Activated CD8-positive, alpha-beta memory T cell treated with anti-CD3 and anti-CD28 coated beads for 1 hour (primary cell): ENCODE measurements around the gene NINJ1.

Source experiments
- DNase-seq, 2 donors: peaks; one replicate each; pipeline ENCODE4 v3.0.0-alpha.2; 2020; ENCODE audit warnings: low read depth in 1 of 2; ENCODE audit errors: extremely low read depth in 1 of 2

Gene NINJ1, protein sequence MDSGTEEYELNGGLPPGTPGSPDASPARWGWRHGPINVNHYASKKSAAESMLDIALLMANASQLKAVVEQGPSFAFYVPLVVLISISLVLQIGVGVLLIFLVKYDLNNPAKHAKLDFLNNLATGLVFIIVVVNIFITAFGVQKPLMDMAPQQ

DNA sequence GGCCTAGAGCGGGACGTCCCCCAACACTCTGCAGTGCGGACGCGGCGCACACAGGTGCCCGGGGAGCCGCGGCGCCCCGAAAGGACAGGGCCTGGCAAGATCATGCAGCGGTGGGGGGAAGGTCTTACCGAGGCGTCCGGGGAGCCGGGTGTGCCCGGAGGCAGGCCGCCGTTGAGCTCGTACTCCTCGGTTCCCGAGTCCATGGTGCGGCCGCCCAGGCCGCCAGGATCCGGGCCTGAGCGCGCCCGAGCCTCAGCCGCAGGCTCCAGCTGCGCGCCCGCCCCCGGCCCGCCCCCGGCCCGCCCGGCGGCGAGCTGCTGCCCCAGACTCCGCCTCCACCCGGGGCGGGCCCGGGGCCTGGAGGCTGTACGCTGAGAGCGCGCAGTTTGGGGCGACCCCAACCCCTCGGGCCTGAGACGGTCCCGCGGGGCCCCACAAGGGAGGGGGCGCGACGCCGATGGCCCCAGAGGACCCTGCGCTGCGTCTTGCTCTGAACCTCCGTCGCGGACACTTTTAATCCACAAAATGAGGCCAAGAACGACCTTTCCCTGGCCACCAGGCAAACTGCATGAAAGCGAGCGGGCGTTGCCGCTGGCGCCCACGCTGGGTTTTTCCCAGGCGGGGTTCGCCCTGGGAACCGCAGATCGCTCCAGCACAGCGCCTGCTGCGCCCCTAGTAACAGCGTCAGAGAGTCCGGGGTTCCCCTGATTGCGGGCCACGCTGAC lies at the start of gene NINJ1:
NINJ1 (minus strand) TSS at position 237 of the 725 bp plus-strand sequence; CDS start at position 203, 34 bp downstream.
- DNase-seq = peak; percentile 63 to 64

DNA sequence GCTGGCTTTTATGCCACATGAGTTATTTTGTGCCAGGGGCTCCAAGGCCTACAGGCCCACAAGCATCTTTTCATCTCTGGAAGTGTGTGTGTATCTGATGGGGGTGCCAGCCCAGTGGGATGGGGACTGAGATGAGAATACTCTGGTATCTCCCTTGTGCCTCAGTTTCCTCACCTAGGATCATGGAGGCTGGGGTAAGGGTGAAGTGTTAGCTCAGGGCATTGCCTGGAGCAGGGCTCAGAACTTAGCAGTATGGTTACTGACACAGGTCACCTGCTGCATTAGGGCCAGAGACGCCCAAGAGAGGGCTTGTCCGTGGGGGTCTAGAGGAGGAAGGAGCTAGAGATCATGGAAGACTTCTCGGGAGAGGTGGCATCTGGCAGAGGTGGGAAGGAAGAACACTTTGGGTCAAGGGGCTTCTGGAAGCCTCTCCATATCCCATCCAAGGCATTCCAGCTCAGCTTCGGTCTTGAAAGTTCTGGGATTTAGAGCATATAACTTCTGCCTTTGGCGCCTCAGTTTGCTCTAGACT lies 49.1 kb upstream of the NINJ1 start:
- DNase-seq = no peak

DNA sequence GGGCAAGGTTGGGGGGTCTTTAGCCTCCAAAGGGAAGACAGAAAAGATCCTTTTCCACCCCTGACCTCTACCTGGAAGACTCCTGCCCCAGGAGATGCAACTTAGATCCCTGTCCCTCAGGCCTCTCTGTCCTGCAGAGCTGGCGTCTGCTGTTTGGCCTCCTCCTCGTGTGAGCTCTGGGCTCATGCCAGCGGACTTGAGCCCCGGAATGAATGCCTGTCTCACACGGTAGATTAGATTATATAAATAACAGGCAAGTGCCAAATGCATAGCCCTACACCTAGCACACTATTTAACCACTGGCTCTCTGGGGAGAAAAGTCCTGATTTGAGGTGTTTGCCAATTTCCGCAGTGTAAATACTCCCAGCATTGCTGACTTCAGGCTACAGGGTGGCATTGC lies 48.5 kb upstream of the NINJ1 start:
- no peak for DNase-seq

DNA sequence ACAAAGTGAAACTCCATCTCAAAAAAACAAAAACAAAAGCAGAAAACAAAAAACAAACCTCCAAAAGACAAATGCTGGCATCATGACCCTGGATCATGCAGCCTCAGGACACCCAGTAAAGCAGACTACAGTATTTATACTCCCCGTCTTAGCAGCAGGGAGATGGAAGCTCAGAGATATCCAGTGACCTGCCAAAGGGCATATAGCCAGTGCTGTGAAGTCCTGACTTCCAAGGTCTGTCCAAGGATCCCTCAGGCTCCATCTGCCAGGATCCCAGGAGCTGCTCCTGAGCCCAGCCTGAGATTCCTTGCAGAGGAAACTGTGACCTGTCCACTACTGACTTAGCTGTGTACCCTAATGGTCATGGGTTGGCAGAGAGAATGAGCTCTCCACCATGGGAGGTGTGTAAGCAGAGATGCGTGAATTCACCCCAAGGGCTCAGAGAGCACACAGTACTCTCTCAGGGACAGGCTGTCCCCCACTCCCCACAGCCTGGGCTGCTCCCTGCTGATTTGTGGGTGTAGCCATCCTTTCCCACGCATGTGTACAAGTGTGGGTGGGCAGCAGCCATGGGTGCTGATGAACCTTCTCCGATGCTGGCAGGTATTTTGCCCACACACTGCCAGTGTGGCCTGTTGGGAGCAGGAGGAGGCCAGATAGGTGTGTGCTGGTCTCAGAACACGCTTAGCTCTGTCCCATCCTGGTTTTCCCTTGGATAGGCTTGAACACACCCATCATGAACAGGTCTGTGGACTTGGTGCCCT lies 47.8 kb upstream of the NINJ1 start:
- no peak for DNase-seq

DNA sequence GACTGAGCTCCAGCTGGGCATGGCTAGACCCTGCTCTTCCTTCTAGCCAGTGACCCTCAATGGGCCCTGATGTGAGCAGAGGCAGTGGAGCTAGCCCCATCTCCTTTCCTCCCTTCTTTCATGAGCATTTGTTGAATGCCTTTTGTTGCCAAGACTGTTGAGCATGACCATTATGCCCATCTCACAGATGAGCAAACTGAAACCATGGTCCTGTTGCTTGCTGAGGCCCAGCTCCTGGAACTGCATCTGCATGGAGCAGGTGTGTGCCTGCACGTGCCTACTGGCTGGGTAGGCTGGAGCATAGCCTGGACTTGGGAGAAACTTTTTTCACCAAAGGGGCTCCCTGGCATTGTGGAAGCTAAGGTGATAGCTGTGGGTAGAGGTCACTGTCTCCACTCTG lies 46.9 kb upstream of the NINJ1 start:
- no peak for DNase-seq

DNA sequence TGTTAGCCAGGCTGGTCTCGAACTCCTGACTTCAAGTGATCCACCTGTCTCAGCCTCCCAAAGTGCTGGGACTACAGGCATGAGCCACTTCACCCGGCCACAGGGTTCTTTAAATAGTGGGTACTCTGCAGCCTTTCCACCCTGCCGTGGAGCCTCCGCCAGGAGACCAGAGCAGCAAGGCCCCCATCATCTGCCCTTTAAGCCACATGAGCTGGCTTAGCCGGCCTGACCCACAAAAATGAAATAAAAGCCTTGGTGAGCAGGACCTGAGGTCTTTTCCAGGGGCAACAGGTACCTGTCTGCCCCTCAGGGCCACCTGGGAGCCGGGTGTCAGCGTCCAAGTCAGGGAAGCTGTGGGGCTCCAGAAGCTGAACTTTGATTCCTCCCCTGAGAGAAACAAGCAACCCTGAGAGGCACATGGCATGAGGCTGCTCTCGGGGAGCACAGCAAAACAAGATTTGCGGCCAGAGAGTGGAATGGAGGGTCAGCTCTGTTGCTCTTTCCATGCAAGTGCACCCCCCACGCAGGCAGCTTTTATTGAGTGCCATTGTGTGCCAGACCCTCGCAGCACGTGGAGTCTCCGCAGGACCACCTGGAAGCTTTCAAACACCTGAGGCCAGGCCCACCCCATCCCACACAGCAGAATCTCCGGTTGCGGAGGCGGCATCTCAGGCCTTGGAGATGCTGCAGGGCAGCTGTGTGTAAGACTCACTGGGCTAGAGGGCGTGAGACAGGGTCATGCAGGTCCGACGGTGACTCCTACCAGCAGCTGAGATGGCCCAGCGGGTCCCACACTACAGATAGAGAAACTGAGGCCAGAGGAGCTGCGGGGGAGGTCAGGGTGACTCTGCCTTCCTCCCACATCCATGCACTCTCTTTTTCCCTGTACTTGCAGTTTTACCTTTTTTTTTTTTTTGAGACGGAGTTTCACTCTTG lies 45.1 kb upstream of the NINJ1 start:
- no peak for DNase-seq

DNA sequence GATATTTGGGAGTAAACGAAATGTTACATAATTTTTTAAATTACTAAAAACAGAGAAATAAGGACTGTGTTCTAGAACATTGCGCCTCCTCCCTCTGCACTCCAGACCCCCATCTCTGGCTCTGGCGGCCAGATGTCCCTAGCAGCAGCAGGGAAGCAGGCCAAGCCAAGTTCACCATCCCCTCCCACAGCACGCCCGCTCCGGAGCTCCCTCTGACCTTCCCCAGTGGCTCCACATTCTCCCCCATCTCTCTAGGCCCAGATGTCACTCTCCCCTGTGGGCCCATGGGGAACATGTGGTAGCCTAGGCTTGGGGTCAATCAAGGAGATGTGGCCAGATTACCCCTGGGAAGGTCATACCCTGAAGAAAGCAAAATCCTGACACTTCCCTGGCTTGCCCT lies 43.6 kb upstream of the NINJ1 start:
- DNase-seq = no peak

DNA sequence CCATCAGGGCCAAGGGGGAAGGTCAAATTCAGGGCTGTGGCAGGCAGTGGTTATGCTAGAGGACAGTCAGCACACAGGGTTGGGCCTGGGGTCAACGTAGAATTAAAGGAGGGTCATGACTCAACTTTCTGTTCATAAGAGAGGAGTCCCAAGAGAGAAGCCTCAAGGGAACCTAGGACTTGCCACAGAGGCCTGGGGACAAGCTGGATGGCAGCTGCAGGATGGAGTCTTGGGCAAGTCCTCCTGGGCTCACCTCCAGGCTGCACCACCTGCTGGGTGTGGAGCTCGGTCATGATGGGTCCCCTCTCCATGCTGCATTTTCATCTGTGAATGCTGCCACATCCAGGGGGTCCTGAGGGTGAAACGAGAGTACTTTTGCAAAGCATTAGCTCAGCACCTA lies 40.9 kb upstream of the NINJ1 start:
- DNase-seq = no peak

DNA sequence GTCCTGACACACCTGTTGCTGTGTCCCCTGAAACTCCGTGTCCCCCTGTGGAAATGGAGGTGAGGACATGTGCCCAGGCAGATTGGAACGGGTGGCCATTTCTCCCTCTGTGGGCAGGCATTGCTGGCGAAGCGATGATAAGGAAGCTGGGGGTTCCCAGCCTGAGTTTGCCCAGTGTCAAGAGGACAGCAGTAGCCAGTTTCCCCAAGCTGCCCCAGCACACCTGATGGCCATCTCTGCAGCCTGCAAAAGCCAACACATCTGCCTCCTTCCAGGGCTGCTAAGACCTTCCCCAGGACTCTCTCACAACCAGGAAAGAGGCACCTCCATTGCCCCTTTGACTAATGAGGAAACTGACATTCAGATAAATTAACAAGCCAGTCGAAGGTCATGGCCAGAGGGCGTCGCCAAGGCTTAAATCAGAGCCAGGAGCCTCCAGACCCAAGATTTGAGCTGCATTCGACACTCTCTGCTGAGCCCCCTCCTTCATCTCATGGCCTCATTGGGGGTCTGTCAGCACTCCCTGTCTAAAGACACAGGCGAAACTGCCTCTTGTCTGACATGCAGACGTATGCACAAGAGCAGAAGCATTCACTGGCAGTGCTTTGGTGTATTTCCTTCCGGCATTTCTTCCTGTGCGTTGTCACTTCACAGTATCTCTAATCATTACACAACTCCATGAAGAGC lies 39.5 kb upstream of the NINJ1 start:
- no peak for DNase-seq

DNA sequence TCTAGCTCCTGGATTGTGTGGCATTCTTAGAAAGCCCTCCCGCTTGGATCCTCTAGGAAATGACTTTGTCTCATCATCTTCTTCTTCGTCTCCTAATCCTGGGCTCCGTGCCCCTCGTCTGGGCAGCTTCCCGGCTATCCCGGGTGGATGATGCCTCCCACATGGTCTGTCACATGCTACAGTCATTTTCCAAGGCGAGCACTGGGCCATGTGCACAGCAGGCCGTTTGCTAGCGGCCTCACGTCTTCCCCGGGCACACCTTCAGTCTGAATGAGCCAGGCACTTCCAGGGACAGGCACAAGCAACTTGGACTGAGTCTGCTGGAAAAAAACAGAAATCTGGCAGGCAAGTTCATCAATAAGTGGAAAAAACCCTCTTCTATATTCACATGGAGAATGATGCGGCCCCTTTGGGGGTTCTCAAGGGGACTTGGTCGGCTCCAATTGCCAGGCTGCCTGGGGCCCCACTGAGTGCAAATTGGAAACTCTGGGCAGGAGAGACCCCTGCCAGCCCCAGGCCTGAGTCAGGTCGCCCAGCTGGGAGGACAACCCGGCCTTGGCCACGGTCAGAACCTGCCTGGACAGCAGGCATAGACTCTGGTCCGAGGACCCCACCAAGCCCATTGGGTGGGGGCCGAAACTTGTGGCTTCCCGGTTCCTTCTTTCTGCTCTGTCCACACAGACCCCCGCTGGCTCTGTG lies 38.8 kb upstream of the NINJ1 start:
- no peak for DNase-seq

DNA sequence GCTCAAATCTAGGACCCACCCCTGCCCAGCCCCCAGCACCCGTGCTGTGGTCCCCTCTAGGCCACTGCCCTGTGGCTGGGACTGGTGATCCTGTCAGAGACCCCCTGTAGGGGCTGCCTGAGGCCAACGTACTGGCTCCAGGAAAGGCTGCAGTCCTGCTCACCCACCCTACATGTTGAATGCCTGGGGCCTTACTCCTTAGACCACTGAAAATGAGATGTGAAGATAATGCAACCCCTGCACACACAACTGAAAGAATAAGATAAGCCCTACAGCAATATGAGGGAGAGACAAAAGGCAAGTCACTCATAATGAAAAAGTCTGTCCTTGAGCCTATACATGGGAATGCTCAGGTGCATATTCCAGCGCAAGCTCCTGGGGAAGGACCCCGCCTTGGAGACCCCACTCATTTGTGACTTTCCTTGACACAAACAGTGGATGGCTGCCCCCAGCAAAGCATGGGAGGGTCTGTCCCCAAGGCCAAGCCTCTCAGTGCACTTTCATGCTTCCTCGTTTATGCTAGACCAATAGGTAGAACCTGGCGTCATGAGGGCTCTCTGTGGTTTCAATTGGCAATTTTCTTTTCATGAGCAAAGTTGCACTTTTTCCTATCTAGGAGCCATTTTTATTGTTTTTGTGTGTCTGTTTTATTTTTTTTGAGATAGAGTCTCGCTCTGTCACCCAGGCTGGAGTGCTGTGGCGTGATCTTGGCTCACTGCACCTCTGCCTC lies 37.4 kb upstream of the NINJ1 start:
- no peak for DNase-seq

DNA sequence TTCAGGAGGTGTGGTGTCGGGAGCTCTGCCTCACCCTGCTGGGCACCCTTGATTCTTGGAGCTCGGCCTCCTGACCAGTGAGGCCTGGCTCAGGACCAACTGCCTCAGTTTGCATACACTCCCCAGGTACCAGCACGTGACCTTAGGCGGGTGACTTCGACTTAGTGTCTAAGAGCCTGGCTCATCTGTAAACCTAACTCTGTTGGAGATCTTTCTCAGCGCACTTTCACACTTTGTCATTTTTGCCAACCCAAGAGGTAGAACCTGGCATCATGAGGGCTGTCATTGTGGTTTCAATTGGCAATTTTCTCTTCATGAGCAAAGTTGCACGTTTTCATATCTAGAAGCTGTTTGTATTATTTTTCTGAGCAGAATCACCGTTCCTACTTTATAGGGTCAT lies 36.5 kb upstream of the NINJ1 start:
- DNase-seq = no peak

DNA sequence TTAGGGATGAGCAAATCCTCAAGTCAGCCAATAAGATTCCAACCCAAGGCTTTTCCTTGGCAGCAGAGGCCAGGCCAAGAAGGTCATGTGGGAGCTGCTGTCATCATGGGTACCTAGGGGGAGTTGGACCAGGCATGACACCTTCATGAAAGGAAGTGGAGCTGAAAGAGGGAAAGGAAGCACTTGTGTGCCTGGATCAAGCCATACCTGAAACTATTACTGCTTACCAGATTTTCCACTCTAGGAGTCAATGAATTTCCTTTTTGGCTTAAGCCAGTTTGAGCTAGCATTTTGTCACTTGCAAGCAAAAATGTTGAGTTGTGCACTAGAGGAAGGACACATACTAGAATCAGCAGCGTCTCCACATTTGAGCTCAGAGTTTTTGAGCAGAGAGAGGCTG lies 35.4 kb upstream of the NINJ1 start:
- DNase-seq = no peak

DNA sequence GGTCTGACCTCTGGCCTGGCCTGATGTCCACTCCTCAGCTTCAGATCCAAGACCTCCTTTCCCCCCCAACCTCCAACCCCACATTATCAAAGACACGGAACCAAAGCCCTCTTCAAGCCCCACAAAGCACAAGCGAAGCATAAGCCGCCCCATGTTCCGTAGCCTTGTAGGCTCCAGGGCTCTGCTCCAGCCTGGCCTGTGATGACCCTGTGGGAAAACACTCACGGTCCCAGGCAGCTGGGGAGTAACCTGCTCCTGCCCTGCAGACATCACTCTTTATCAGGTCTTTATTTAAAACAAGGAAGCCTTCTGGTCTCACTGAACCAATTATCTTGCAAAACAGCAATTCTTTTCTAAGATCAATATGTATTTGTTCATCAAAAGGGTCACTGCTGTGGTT lies 34.5 kb upstream of the NINJ1 start:
- no peak for DNase-seq

DNA sequence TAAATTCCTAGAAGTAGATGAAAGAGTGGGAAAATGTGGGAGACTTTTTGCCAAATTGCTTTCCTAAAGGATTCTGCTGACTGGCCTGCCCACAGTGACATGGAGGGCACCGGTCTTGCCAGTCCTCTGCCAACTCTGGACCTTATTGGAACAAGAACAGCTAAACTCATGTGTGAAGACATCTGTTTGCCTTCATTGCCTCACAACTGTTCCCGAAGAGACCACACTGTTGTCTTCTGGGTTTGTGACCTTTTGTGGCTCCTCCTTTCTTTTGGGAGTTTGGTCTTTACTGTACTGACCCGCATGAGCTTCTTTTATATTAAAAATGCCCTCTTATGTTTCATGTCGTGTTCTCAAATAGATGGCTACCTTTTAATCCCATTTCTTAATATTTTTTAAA lies 33.8 kb upstream of the NINJ1 start:
- DNase-seq = no peak

DNA sequence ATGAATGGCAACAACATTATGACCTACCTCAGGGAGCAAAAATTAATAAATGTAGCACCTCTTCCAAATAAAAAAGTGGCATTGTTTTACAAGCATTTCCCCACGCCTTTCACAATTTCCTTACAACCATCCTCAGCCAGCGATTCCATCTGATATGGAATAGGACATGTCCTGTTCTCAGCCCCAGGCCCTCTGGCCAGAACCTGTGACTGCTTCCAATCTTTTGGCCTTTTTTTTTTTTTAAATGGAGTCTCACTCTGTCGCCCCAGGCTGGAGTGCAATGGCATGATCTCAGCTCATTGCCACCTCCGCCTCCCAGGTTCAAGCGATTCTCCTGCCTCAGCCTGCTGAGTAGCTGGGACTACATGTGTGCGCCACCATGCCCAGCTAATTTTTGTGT lies 33.1 kb upstream of the NINJ1 start:
- no peak for DNase-seq

DNA sequence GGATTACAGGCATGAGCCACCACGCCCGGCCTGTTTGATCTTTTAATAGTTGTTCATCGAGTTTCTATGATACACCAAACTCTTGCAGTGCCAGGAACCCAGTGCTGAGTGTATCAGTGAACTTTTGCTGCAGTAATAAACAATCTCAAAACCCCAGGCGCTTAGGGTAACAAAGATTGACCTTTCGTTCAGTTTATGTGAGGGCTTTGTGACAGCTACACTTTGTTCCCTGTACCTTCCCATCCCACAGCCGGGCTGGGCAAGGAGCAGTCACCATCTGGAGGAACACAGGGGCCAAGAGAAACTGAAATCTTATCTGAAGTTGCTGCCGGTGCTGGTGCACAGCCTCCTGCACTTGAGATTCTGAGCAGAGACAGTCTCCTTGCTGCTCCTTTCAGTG lies 32.6 kb upstream of the NINJ1 start:
- no peak for DNase-seq

DNA sequence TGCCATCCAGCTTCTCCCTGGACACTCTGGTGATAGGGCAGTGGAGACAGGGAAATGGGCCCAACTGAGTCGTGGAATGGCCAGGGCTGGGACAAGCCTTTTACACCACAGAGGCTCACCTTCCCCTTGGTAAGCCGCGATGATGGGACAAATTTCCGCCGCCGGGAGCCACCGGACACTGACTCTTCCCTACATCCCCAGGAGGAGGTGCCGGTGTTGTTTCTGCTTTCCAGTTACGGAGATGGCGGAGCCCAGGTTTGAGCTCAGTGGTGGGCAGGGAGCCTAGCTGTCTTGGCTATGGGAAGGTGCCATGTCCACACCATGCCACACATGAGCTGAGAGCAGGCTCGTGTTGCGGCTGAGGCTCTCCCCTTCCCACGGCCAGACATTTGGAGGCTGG lies 30.0 kb upstream of the NINJ1 start:
- no peak for DNase-seq
